Measurements from ENCODE around the gene S1PR4. TPM values are rescaled to one million over a fixed set of nuclear protein-coding genes. Genes with fewer than 3 reads are reported as not detected.

Gene S1PR4, protein sequence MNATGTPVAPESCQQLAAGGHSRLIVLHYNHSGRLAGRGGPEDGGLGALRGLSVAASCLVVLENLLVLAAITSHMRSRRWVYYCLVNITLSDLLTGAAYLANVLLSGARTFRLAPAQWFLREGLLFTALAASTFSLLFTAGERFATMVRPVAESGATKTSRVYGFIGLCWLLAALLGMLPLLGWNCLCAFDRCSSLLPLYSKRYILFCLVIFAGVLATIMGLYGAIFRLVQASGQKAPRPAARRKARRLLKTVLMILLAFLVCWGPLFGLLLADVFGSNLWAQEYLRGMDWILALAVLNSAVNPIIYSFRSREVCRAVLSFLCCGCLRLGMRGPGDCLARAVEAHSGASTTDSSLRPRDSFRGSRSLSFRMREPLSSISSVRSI
- 230 and 236 TPM in 2 replicates for total RNA-seq

- intact Hi-C loops (cut with micrococcal nuclease), result loop anchor here (2.0 to 5.0 kb wide), 2 partner anchors 24 to 41 kb away; partner anchors contain the start of gene GNA15
These were observed at the start of gene S1PR4 for GRCh38 chr19:3178377-3178972. TSS of gene S1PR4 (plus strand) at chr19:3178769. CDS start at chr19:3178793, 24 bp downstream.

- intact Hi-C loops (cut with micrococcal nuclease), result loop anchor here (5.0 kb wide), 1 partner anchor 33 kb away; no protein-coding TSS in a partner anchor
These were observed 49.5 kb upstream of the S1PR4 start for GRCh38 chr19:3129112-3129511.

DNA sequence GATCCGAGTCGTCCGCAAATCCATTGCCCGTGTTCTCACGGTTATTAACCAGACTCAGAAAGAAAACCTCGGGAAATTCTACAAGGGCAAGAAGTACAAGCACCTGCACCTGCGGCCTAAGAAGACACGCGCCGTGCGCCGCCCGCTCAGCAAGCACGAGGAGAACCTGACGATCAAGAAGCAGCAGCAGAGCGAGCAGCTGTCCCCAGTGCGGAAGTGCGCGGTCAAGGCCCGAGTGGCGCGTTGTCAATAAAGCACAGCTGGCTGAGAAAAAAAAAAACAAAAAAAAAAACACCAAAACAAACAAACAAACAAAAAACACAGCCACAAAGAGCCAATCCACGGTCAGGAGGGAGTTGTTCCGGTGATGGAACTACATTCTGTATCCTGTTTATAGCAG lies 47.4 kb upstream of the S1PR4 start:
- intact Hi-C loops (cut with micrococcal nuclease), result no loop called here

DNA sequence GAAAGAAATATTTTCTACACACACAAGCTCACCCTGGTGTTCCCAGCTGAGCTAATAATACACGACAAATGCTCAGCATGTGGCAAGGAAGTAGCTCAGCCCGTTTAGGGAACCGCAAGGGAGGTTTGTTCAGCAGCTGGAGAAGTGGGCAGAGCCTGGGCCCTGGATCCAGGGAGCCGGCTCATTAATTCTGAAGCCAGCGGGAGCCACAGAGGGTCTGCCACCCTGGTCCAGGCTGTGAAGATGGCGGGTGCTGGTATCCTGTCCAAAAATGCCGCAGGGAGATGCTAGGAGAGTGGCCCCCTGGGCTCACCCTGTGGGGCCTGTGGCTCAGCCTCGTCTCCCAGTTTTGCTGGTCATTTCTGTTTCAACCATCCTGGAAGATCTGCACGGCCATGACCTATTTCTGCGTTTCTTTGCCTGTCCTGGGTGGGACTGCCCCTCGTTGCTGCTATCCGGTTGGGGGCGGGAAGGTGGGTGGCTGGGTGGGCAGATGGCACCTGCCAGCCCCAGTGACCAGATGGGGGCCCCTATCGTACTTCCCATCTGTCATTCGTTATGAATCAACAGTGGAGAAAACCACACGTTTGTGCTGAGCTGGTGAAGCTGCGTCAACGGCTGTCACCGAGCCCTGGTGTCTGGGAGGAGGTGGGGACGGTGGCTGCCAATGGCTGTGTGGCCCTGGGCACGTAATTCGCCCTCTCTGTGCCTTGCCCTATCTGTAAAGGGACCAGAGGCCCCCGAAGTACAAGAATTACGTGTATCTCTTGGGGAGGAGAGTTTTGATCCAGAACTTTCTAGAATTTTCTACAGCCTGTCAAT lies 45.4 kb upstream of the S1PR4 start:
- intact Hi-C loops (cut with micrococcal nuclease), result no loop called here

DNA sequence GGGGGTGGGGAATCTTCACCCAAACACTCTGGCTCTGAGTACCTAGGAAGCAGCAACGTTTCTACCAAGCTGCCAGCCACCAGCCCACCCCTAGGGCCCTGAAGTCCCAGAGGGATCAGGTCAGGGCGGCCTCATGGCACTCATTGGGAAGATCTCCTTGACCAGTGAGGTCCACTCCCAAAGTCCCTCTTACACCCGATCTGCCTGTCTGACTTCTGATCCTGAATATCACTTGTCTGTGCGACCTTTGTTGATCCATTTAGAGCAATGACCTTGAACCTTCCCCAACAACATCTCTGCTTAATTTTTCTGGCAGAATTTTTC lies 44.8 kb upstream of the S1PR4 start:
- intact Hi-C loops (cut with micrococcal nuclease), result no loop called here

DNA sequence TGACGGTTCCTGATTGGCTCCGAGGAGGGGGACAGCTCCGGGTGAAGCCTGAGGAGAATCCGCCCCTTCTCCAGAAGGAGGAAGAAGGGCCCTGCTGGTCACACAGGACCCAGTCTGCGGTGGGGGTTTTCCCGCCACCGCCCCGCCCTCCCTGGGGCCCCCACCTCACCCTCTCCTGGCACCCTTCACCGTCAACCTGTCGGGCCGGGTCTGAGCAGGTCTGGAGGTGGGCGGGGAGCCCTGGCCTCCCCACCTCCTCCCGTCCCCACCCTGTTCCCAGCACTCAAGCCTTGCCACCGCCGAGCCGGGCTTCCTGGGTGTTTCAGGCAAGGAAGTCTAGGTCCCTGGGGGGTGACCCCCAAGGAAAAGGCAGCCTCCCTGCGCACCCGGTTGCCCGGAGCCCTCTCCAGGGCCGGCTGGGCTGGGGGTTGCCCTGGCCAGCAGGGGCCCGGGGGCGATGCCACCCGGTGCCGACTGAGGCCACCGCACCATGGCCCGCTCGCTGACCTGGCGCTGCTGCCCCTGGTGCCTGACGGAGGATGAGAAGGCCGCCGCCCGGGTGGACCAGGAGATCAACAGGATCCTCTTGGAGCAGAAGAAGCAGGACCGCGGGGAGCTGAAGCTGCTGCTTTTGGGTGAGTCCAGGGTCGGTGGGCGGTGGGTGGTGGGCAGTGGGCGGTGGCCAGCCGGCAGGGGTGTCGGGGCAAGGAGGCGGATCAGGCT lies 42.4 kb upstream of the S1PR4 start, which contains the start of gene GNA15:
Gene GNA15, plus strand, starts transcription at position 73 of the 723 bp plus-strand sequence. Its CDS starts 418 bp downstream, at position 491.
- intact Hi-C loops (cut with micrococcal nuclease), result loop anchor here (5.0 kb wide), 1 partner anchor 41 kb away; the partner anchor contains the start of gene S1PR4

DNA sequence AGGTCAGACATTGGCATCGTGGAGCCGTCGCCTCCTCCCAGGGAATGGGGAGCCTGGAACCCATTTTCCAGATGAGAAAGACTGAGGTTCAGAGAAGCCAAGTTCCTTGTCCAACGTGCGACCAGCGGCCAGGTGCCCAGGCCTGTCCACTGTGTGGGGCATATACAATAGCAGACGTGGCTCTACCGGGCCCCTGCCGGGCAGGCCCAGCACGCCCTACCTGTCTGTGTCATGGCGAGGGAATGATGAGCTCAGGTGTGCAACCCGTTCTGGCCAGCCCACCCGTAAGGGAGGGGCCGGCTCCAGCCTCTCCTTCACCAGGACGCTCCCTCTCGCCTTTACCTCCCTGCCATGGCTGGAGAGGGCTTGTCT lies 41.9 kb upstream of the S1PR4 start:
- intact Hi-C loops (cut with micrococcal nuclease), result loop anchor here (5.0 kb wide), 1 partner anchor 41 kb away; the partner anchor contains the start of gene S1PR4

- intact Hi-C loops (cut with micrococcal nuclease), result loop anchor here (5.0 kb wide), 1 partner anchor 40 kb away; the partner anchor contains the start of gene S1PR4
These were observed 41.5 kb upstream of the S1PR4 start for GRCh38 chr19:3137119-3137518.

- intact Hi-C loops (cut with micrococcal nuclease), result loop anchor here (5.0 kb wide), 1 partner anchor 39 kb away; the partner anchor contains the start of gene S1PR4
These were observed 40.3 kb upstream of the S1PR4 start for GRCh38 chr19:3138268-3138667.

GRCh38 chr19:3140667-3141038 lies 37.9 kb upstream of the S1PR4 start:
- intact Hi-C loops (cut with micrococcal nuclease), result no loop called here

DNA sequence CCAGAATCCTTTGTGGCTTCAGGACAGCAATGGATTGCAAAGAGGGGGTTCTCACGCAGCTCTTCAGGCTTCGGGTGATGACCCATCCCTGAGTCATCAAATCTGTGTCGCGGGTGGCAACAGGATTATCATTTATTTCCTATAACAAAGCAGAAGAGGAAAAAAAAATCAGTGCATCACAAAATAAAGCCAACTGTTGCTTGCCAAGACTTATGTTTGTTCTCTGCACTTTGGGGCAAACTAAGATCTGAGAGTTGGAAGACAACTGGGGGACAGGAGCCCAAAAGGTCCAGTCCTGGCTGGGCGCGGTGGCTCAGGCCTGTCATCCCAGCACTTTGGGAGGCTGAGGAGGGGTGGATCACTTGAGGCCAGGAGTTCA lies 36.3 kb upstream of the S1PR4 start:
- intact Hi-C loops (cut with micrococcal nuclease), result no loop called here

GRCh38 chr19:3142781-3143337 lies 35.7 kb upstream of the S1PR4 start:
- intact Hi-C loops (cut with micrococcal nuclease), result no loop called here

- intact Hi-C loops (cut with micrococcal nuclease), result no loop called here
These were observed 32.5 kb upstream of the S1PR4 start for GRCh38 chr19:3145909-3146676.

GRCh38 chr19:3146677-3147100 lies 31.9 kb upstream of the S1PR4 start:
- intact Hi-C loops (cut with micrococcal nuclease), result no loop called here

GRCh38 chr19:3148503-3148902 lies 30.1 kb upstream of the S1PR4 start:
- intact Hi-C loops (cut with micrococcal nuclease), result no loop called here

- intact Hi-C loops (cut with micrococcal nuclease), result no loop called here
These were observed 29.5 kb upstream of the S1PR4 start for GRCh38 chr19:3149089-3149488.

DNA sequence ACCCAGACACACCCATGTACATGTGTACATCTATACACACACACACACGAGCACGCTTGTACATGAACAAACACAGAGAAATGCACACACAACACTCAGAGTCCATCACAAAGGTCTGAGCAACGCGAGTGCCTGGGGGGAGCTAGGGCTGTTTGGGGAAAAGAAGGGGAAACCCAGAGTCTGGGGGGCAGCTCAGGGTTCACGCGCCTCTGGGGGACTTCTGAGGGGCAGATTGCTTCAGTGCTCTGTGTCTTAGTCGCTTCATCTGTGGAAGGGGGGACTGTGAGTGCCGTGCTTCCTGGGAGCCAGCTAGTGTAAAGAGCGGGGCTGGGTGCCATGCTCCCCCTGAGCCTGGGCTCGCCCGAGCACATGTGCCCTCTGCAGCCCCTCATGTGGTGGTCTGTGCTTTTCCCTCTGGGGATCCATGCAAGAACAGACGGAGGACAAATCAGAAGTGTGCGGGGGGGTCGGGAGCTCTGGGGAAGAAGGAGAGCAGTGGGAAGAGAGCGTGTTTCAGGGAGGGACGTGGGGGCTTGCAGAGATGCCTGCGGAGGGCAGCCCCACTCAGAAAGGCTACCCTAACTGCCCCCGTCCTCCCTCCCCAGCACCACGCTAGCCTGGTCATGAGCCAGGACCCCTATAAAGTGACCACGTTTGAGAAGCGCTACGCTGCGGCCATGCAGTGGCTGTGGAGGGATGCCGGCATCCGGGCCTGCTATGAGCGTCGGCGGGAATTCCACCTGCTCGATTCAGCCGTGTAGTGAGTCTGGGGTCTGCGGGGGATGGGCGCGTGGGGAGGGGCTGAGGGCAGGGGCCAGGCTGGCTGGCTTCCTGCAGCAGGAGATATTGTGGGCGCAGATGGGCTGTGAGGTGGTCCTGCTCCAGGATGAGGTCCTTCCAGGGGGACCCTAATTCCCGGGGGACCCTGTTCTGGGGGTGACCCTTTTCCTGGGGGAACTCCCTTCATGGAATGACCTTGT lies 28.8 kb upstream of the S1PR4 start:
- intact Hi-C loops (cut with micrococcal nuclease), result no loop called here

DNA sequence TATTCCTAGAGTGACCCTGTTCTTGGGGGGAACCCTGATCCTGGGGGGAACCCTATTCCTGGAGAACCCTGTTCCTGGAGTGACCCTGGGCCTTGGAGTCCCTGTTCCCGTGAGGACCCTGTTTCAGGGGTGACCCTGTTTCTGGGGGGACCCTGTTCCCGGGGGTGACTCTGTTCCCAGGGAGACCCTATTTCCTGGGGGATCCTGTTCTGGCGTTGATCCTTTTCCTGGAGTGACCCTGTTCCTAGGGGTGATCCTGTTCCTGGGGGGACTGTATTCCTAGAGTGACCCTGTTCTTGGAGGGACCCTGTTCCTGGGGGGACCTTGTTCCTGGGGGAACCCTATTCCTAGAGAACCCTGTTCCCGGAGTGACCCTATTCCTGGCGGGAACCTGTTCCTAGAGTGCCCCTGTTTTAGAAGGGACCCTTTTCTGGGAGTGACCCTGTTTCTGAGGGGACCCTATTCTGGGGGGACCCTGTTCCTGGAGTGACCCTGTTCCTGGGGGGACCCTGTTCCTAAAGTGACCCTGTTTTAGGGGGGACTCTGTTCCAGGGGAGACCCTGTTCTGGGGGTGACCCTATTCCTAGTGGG lies 27.7 kb upstream of the S1PR4 start:
- intact Hi-C loops (cut with micrococcal nuclease), result no loop called here

Measured in T-helper 2 cell treated with Interferon-gamma antibody and Interleukin-4, amounts not matched to agents 100 ng/mL and 5 ng/mL, for 36 hours (primary cell).